ENCODE data around the gene CD28.
"Not testable (repeated sequence)": the region's sequence is repeated elsewhere in the genome, so short reads cannot be mapped to it uniquely, and the experiment has no call there.

Gene CD28

GRCh38 chr2:203783496-203784203 is 77.2 kb downstream of the CD28 start:
- no peak for DNase-seq (ENCODE audit: low read depth, low spot score)

DNA sequence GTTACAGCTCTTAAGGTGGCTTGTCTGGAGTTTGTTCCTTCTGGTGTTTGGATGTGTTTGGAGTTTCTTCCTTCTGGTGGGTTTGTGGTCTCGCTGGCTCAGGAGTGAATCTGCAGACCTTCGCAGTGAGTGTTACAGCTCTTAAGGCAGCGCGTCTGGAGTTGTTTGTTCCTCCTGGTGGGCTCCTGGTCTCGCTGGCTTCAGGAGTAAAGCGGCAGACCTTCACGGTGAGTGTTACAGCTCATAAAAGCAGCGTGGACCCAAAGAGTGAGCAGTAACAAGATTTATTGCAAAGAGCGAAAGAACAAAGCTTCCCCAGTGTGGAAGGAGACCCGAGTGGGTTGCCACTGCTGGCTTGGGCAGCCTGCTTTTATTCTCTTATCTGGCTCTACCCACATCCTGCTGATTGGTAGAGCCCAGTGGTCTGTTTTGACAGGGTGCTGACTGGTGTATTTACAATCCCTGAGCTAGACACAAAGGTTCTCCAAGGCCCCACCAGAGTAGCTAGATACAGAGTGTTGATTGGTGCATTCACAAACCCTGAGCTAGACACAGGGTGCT is 78.4 kb downstream of the CD28 start:
- DNase-seq (ENCODE audit: low read depth, low spot score): not testable (repeated sequence)

DNA sequence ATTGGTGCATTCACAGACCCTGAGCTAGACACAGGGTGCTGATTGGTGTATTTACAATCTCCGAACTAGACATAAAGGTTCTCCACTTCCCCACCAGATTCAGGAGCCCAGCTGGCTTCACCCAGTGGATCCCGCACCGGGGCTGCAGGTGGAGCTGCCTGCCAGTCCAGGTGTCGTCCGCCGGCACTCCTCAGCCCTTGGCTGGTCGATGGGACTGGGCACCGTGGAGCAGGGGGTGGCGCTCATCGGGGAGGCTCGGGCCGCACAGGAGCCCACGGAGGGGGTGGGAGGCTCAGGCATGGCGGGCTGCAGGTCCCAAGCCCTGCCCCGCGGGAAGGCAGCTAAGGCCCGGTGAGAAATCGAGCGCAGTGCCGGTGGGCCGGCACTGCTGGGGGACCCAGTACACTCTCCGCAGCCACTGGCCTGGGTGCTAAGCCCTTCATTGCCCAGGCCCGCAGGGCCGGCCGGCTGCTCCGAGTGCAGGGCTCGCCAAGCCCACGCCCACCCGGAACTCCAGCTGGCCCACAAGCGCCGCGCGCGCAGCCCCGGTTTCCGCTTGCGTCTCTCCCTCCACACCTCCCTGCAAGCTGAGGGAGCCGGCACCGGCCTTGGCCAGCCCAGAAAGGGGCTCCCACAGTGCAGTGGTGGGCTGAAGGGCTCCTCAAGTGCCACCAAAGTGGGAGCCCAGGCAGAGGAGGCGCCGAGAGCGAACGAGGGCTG is 79.1 kb downstream of the CD28 start:
- DNase-seq (ENCODE audit: low read depth, low spot score): not testable (repeated sequence)

DNA sequence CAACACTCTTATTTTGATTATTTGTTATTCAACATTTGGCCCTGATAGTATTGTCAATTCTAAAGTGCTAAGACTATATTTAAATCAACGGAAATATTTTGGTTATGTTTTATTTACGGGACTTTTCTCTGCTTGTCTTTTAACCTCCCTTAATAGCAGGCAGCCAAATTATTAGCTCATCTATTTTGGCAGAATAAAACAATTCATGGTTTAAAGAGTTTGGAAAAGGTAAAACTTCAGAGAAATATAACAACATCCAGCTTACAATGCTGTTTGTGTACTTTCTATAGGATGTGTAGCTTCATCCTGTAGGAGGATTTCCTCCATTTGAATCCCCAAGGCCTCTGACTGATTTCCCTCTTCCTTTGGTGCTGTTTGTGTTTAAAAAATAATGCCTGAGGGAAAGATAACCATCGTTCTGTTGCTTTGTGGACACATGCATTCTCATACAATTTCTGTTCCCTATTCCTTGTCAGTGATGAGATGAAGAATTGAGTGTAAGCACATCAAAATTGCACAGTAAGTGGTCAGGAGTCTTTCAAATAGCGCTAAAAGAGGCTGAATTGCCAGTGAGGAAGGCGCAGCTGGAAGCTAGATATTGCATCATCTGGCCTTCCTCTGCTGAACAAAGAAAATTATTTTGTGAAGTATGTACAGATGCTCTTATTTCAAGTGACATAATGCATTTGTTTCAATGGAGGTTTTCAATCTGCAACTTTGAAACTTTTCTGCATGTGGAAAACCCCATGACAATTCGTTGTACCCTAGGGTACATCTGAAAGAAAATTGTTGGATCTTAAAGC is 80.3 kb downstream of the CD28 start:
- no peak for DNase-seq (ENCODE audit: low read depth, low spot score)

- DNase-seq (ENCODE audit: low read depth, low spot score): no peak
Measured at GRCh38 chr2:203787979-203788378, 81.5 kb downstream of the CD28 start.

All from iPS DF 19.7 (cell line).